K562 (cell line): Measurements from ENCODE around the gene TOR3A. TPM values are rescaled to one million over a fixed set of nuclear protein-coding genes. Genes with fewer than 3 reads are reported as not detected.

Experiments used
- ARHGAP35 ChIP-seq: fragments of 450-650 bp; IDR thresholded peaks from 2 replicates; pipeline ENCODE4 v1.6.1; 2018; ENCODE audit not compliant: partially characterized antibody
- ARID1B ChIP-seq: fragments of 450-650 bp; IDR thresholded peaks from 2 replicates; pipeline ENCODE4 v1.6.1; 2016; ENCODE audit warnings: antibody characterized with exemption, mild to moderate bottlenecking, inconsistent platforms
- CBX8 ChIP-seq: fragments of 200-600 bp; sonication (generic); IDR thresholded peaks from 2 replicates; pipeline ENCODE4 v1.6.1; 2012; ENCODE audit warnings: borderline replicate concordance, mixed run types, low read depth, mild to moderate bottlenecking, moderate library complexity, mixed read lengths, low read length, control low read depth, inconsistent platforms; ENCODE audit not compliant: poor library complexity, severe bottlenecking; ENCODE audit errors: extremely low read depth
- ELF1 ChIP-seq: fragments of 200-800 bp; sonication (Bioruptor generic); IDR thresholded peaks from 2 replicates; pipeline ENCODE4 v1.6.1; 2016; ENCODE audit warnings: missing genetic modification characterization, missing compliant biosample characterization
- GATAD2A ChIP-seq: fragments of 450-650 bp; IDR thresholded peaks from 2 replicates; pipeline ENCODE4 v1.6.1; 2017
- HDAC2 ChIP-seq: fragments of 450-650 bp; IDR thresholded peaks from 2 replicates; pipeline ENCODE4 v1.6.1; 2016; ENCODE audit warnings: mild to moderate bottlenecking
- HMGN3 ChIP-seq: IDR thresholded peaks from 2 replicates; pipeline ENCODE4 v1.6.1; 2011; ENCODE audit warnings: borderline replicate concordance, low read depth, mild to moderate bottlenecking, mixed read lengths, low read length; ENCODE audit not compliant: insufficient read length; ENCODE audit errors: extremely low read depth
- MAFK ChIP-seq: IDR thresholded peaks from 2 replicates; pipeline ENCODE4 v1.6.1; 2011; ENCODE audit warnings: low read length, improper control_type of control experiment
- MCM7 ChIP-seq, 2 experiments: fragments of 450-650 bp; IDR thresholded peaks; 2 replicates each; pipeline ENCODE4 v1.6.1; 2016 to 2018
- NRF1 ChIP-seq, 2 experiments: fragments of 450-650 bp; IDR thresholded peaks in 1 of 2; conservative IDR thresholded peaks in 1 of 2; 2 replicates each; pipeline ENCODE4 v1.6.1; 2014; ENCODE audit warnings: mild to moderate bottlenecking in 2 of 2
- PHF21A ChIP-seq: fragments of 450-650 bp; IDR thresholded peaks from 2 replicates; pipeline ENCODE4 v1.6.1; 2017; ENCODE audit warnings: low read depth, borderline replicate concordance
- POLR2A ChIP-seq: fragments of 450-650 bp; conservative IDR thresholded peaks from 2 replicates; pipeline ENCODE4 v1.6.1; 2016
- PTBP1 ChIP-seq: fragments of 200-400 bp; formaldehyde crosslinking; IDR thresholded peaks from 2 replicates; pipeline ENCODE4 v1.6.1; 2017; ENCODE audit warnings: low read depth, low read length
- SAP30 ChIP-seq: fragments of 200-600 bp; sonication (generic); IDR thresholded peaks from 2 replicates; pipeline ENCODE4 v1.6.1; 2012; ENCODE audit warnings: borderline replicate concordance, low read depth, mild to moderate bottlenecking, moderate library complexity, low read length, control low read depth, inconsistent platforms; ENCODE audit not compliant: insufficient read depth, poor library complexity, severe bottlenecking
- SOX6 ChIP-seq: fragments of 450-650 bp; IDR thresholded peaks from 2 replicates; pipeline ENCODE4 v1.6.1; 2014; ENCODE audit warnings: mild to moderate bottlenecking
- SRSF3 ChIP-seq: fragments of 200-400 bp; formaldehyde crosslinking; IDR thresholded peaks from 2 replicates; pipeline ENCODE4 v1.6.1; 2016; ENCODE audit warnings: mild to moderate bottlenecking, low read length, moderate library complexity; ENCODE audit not compliant: insufficient read depth
- TAF1 ChIP-seq: IDR thresholded peaks from 2 replicates; pipeline ENCODE4 v1.6.1; 2011; ENCODE audit warnings: mild to moderate bottlenecking, low read length, moderate library complexity; ENCODE audit not compliant: insufficient read depth, control insufficient read depth, severe bottlenecking; ENCODE audit errors: extremely low read depth
- TFAM ChIP-seq: fragments of 250-450 bp; sonication (Bioruptor Pico); conservative IDR thresholded peaks from 2 replicates; pipeline ENCODE4 v1.5.0; 2021; ENCODE audit warnings: mild to moderate bottlenecking, moderate library complexity
- TSHZ1 ChIP-seq: fragments of 250-450 bp; sonication (Bioruptor Pico); IDR thresholded peaks from 2 replicates; pipeline ENCODE4 v1.4.0; 2020; ENCODE audit warnings: mild to moderate bottlenecking, moderate library complexity
- U2AF1 ChIP-seq: fragments of 200-400 bp; formaldehyde crosslinking; optimal IDR thresholded peaks from 2 replicates; pipeline ENCODE3; 2017; ENCODE audit warnings: mild to moderate bottlenecking, low read depth, low read length, moderate library complexity
- ZFX ChIP-seq: sonication (generic); formaldehyde crosslinking; IDR thresholded peaks from 2 replicates; pipeline ENCODE4 v1.8.0; 2022; ENCODE audit warnings: mild to moderate bottlenecking, missing genetic modification reagents, moderate library complexity
- ZNF263 ChIP-seq: sonication (generic); formaldehyde crosslinking; IDR thresholded peaks from 2 replicates; pipeline ENCODE4 v1.8.0; 2022; ENCODE audit warnings: mild to moderate bottlenecking, missing genetic modification reagents, borderline replicate concordance
- ZNF57 ChIP-seq: fragments of 450-650 bp; formaldehyde crosslinking; IDR thresholded peaks from 2 replicates; pipeline ENCODE4 v1.4.0; 2020; ENCODE audit warnings: mild to moderate bottlenecking, moderate library complexity
- ZNF695 ChIP-seq: fragments of 450-650 bp; formaldehyde crosslinking; IDR thresholded peaks from 2 replicates; pipeline ENCODE4 v1.4.0; 2020; ENCODE audit warnings: mild to moderate bottlenecking, moderate library complexity
- ZNF785 ChIP-seq: fragments of 250-450 bp; sonication (Bioruptor Pico); IDR thresholded peaks from 2 replicates; pipeline ENCODE4 v1.4.0; 2020; ENCODE audit warnings: mild to moderate bottlenecking
- polyA plus RNA-seq, 8 experiments: library from polyadenylated mRNA; depleted of rRNA in 4 of 8; stranded (reverse) in 5 of 8; unstranded in 3 of 8; fragments of >200 nt; fragmentation: Nextera tagmentation in 2 of 8; fragmentation: Illumina TruSeq in 1 of 8; extraction: Ambion mirVana in 2 of 8; extraction: Trizol in 1 of 8; gene quantifications; 2 replicates each; pipeline versions ENCODE4 v1.2.1 to v1.2.3, GENCODE V29; 2011 to 2014; ENCODE audit warnings: inconsistent platforms in 1 of 8, missing spikeins in 1 of 8
- total RNA-seq, 7 experiments: library from RNA; depleted of rRNA in 6 of 7; stranded (reverse); fragments of >200 nt in 6 of 7; fragmentation: Illumina TruSeq in 2 of 7; extraction: Trizol in 2 of 7; gene quantifications; 2 replicates each; pipeline versions ENCODE4 v1.2.1 to v1.2.3, GENCODE V29; 2011 to 2021; ENCODE audit warnings: low replicate concordance in 1 of 7

The TOR3A gene
- total and polyA plus RNA-seq, 9 of the 15 experiments (the other 6 are each of a cell fraction or from before 2014, with no cell fraction given): 7.9 to 94.5 (median 39.7) TPM

GRCh38 chr1:179081687-179082332 is at the start of gene TOR3A (continued):
- TF ChIP-seq TSHZ1 (CRISPR knock-in tag) (no peak), NRF1 (conservative IDR thresholded peaks at IDR 0.05 in 1 of 2, IDR thresholded peaks at IDR 0.05 in 1 of 2) (peak; percentile 80 to 85), SRSF3 (no peak), MAFK (no peak), MCM7 (IDR thresholded peaks at IDR 0.05) (no peak), SOX6 (no peak; the same call in 1 of the 2 replicates), PHF21A (peak; percentile 92; the same call in 1 of the 2 replicates), ARID1B (0 out of 2 replicates have a peak, but pooled peaks have one; percentile 21), TFAM (no peak), SAP30 (peak; percentile 83), ZNF263 (no peak; the same call in 1 of the 2 replicates), ARHGAP35 (no peak), HMGN3 (peak; percentile 46), GATAD2A (0 out of 2 replicates have a peak, but pooled peaks have one; percentile 12), ZNF695 (CRISPR knock-in tag) (no peak), HDAC2 (peak; percentile 78; the same call in 1 of the 2 replicates), ZNF57 (CRISPR knock-in tag) (no peak), ELF1 (tag) (peak; percentile 72), TAF1 (peak; percentile 67), POLR2A (peak; percentile 88), ZFX (CRISPR knock-in tag) (peak; percentile 97), PTBP1 (no peak), ZNF785 (CRISPR knock-in tag) (no peak), CBX8 (no peak), U2AF1 (peak; percentile 91)
